GM21447 (cell line): Measurements from ENCODE around the gene HS3ST1.
"Not testable (repeated sequence)": the region's sequence is repeated elsewhere in the genome, so short reads cannot be mapped to it uniquely, and the experiment has no call there.

Source experiments
- ATAC-seq: cut with Tn5 transposase; IDR thresholded peaks from one replicate; pipeline ENCODE4 v1.9.1; 2021; ENCODE audit not compliant: unreplicated experiment

Gene HS3ST1

GRCh38 chr4:11407551-11407950, 21.1 kb downstream of the HS3ST1 start:
- ATAC-seq, result no peak

GRCh38 chr4:11404431-11404830, 24.3 kb downstream of the HS3ST1 start:
- no peak for ATAC-seq

GRCh38 chr4:11402192-11402591, 26.5 kb downstream of the HS3ST1 start:
- ATAC-seq, result no peak

GRCh38 chr4:11399461-11399971, 29.2 kb downstream of the HS3ST1 start:
- no peak for ATAC-seq

- peak; percentile 63 for ATAC-seq
These were observed 30.7 kb downstream of the HS3ST1 start for GRCh38 chr4:11397819-11398610.

- no peak for ATAC-seq
These were observed 31.5 kb downstream of the HS3ST1 start for GRCh38 chr4:11397146-11397545.

GRCh38 chr4:11393551-11393950, 35.1 kb downstream of the HS3ST1 start:
- ATAC-seq, result no peak

- ATAC-seq, result not testable (repeated sequence)
These were observed 44.6 kb downstream of the HS3ST1 start for GRCh38 chr4:11384072-11384471.

- no peak for ATAC-seq
These were observed 52.1 kb downstream of the HS3ST1 start for GRCh38 chr4:11376571-11376970.

GRCh38 chr4:11376146-11376545, 52.5 kb downstream of the HS3ST1 start:
- no peak for ATAC-seq

- ATAC-seq, result no peak
These were observed 60.0 kb downstream of the HS3ST1 start for GRCh38 chr4:11368701-11369115.

- no peak for ATAC-seq
These were observed 61.3 kb downstream of the HS3ST1 start for GRCh38 chr4:11367371-11367770.

- no peak for ATAC-seq
These were observed 61.8 kb downstream of the HS3ST1 start for GRCh38 chr4:11366859-11367258.

GRCh38 chr4:11365039-11365438, 63.7 kb downstream of the HS3ST1 start:
- ATAC-seq, result no peak

GRCh38 chr4:11359591-11359990, 69.1 kb downstream of the HS3ST1 start:
- ATAC-seq, result no peak

GRCh38 chr4:11355226-11355625, 73.5 kb downstream of the HS3ST1 start:
- ATAC-seq, result no peak

GRCh38 chr4:11354531-11354930, 74.2 kb downstream of the HS3ST1 start:
- no peak for ATAC-seq

- no peak for ATAC-seq
These were observed 80.1 kb downstream of the HS3ST1 start for GRCh38 chr4:11348449-11349088.

GRCh38 chr4:11344916-11345315, 83.8 kb downstream of the HS3ST1 start:
- no peak for ATAC-seq

GRCh38 chr4:11343536-11343935, 85.2 kb downstream of the HS3ST1 start:
- ATAC-seq, result no peak
